ENCODE results near the gene ARHGDIA.

The ARHGDIA gene

GRCh38 chr17:81877569-81877968 lies 6.4 kb upstream of the ARHGDIA start:
- peaks cover 10% of the 10 kb centered on the region for H3K36me3 ChIP-seq (ENCODE audit: control insufficient read depth, low read depth, low read length)

GRCh38 chr17:81871387-81872230 lies 472 bp upstream of the ARHGDIA start:
- peaks cover 3% of the 10 kb centered on the region for H3K4me1 ChIP-seq (ENCODE audit: control insufficient read depth, low read depth, low read length)
- peak overlapping the region; percentile 94 for H3K9ac ChIP-seq (ENCODE audit: low read length)
- peaks cover 3% of the 10 kb centered on the region for H3K36me3 ChIP-seq (ENCODE audit: control insufficient read depth, low read depth, low read length)

More at GRCh38 chr17:81877569-81877968, 6.4 kb upstream of the ARHGDIA start:
- Histone ChIP-seq H3K27ac (ENCODE audit: low read length) (no peak overlapping the region), H3K9me3 (ENCODE audit: control insufficient read depth, low read depth, low read length) (no peaks in the 10 kb centered on the region), H3K4me1 (ENCODE audit: control insufficient read depth, low read depth, low read length) (no peaks in the 10 kb centered on the region), H3K27me3 (ENCODE audit: control insufficient read depth, insufficient read depth, low read length) (no peaks in the 10 kb centered on the region), H3K9ac (ENCODE audit: low read length) (no peak overlapping the region), H3K4me3 (ENCODE audit: low read length) (no peak overlapping the region)

GRCh38 chr17:81870131-81870980 lies 781 bp downstream of the ARHGDIA start:
- Histone ChIP-seq H3K4me1 (ENCODE audit: control insufficient read depth, low read depth, low read length) (peaks cover 3% of the 10 kb centered on the region), H3K27me3 (ENCODE audit: control insufficient read depth, insufficient read depth, low read length) (no peaks in the 10 kb centered on the region), H3K9ac (ENCODE audit: low read length) (peak overlapping the region; percentile 74), H3K9me3 (ENCODE audit: control insufficient read depth, low read depth, low read length) (no peaks in the 10 kb centered on the region), H3K27ac (ENCODE audit: low read length) (no peak overlapping the region), H3K36me3 (ENCODE audit: control insufficient read depth, low read depth, low read length) (peaks cover 3% of the 10 kb centered on the region), H3K4me3 (ENCODE audit: low read length) (peak overlapping the region; percentile 87)

More at GRCh38 chr17:81871387-81872230, 472 bp upstream of the ARHGDIA start:
- peak overlapping the region; percentile 64 for H3K27ac ChIP-seq (ENCODE audit: low read length)
- H3K4me3 ChIP-seq (ENCODE audit: low read length) = peak overlapping the region; percentile 93
- H3K27me3 ChIP-seq (ENCODE audit: control insufficient read depth, insufficient read depth, low read length) = no peaks in the 10 kb centered on the region
- no peaks in the 10 kb centered on the region for H3K9me3 ChIP-seq (ENCODE audit: control insufficient read depth, low read depth, low read length)

- Histone ChIP-seq H3K4me3 (ENCODE audit: low read length) (peak overlapping the region; percentile 87), H3K9me3 (ENCODE audit: control insufficient read depth, low read depth, low read length) (no peaks in the 10 kb centered on the region), H3K36me3 (ENCODE audit: control insufficient read depth, low read depth, low read length) (peaks cover 3% of the 10 kb centered on the region), H3K4me1 (ENCODE audit: control insufficient read depth, low read depth, low read length) (peaks cover 3% of the 10 kb centered on the region), H3K27me3 (ENCODE audit: control insufficient read depth, insufficient read depth, low read length) (no peaks in the 10 kb centered on the region), H3K27ac (ENCODE audit: low read length) (no peak overlapping the region), H3K9ac (ENCODE audit: low read length) (no peak overlapping the region)
Measured at GRCh38 chr17:81869221-81870130, 1.7 kb downstream of the ARHGDIA start.

GRCh38 chr17:81868674-81869220 lies 2.4 kb downstream of the ARHGDIA start:
- Histone ChIP-seq H3K4me1 (ENCODE audit: control insufficient read depth, low read depth, low read length) (peaks cover 3% of the 10 kb centered on the region), H3K9ac (ENCODE audit: low read length) (no peak overlapping the region), H3K36me3 (ENCODE audit: control insufficient read depth, low read depth, low read length) (peaks cover 3% of the 10 kb centered on the region), H3K4me3 (ENCODE audit: low read length) (no peak overlapping the region), H3K27ac (ENCODE audit: low read length) (no peak overlapping the region), H3K9me3 (ENCODE audit: control insufficient read depth, low read depth, low read length) (no peaks in the 10 kb centered on the region), H3K27me3 (ENCODE audit: control insufficient read depth, insufficient read depth, low read length) (no peaks in the 10 kb centered on the region)

GRCh38 chr17:81867991-81868673 lies 3.0 kb downstream of the ARHGDIA start:
- Histone ChIP-seq H3K9ac (ENCODE audit: low read length) (no peak overlapping the region), H3K27ac (ENCODE audit: low read length) (no peak overlapping the region), H3K4me3 (ENCODE audit: low read length) (no peak overlapping the region), H3K27me3 (ENCODE audit: control insufficient read depth, insufficient read depth, low read length) (no peaks in the 10 kb centered on the region), H3K4me1 (ENCODE audit: control insufficient read depth, low read depth, low read length) (peaks cover 3% of the 10 kb centered on the region), H3K9me3 (ENCODE audit: control insufficient read depth, low read depth, low read length) (no peaks in the 10 kb centered on the region), H3K36me3 (ENCODE audit: control insufficient read depth, low read depth, low read length) (peaks cover 8% of the 10 kb centered on the region)

GRCh38 chr17:81867170-81867990 lies 3.8 kb downstream of the ARHGDIA start:
- no peaks in the 10 kb centered on the region for H3K9me3 ChIP-seq (ENCODE audit: control insufficient read depth, low read depth, low read length)
- no peak overlapping the region for H3K27ac ChIP-seq (ENCODE audit: low read length)
- H3K36me3 ChIP-seq (ENCODE audit: control insufficient read depth, low read depth, low read length) = peaks cover 8% of the 10 kb centered on the region
- no peak overlapping the region for H3K4me3 ChIP-seq (ENCODE audit: low read length)
- H3K27me3 ChIP-seq (ENCODE audit: control insufficient read depth, insufficient read depth, low read length) = no peaks in the 10 kb centered on the region
- no peak overlapping the region for H3K9ac ChIP-seq (ENCODE audit: low read length)
- peaks cover 3% of the 10 kb centered on the region for H3K4me1 ChIP-seq (ENCODE audit: control insufficient read depth, low read depth, low read length)

GRCh38 chr17:81866440-81867169 lies 4.5 kb downstream of the ARHGDIA start:
- peaks cover 3% of the 10 kb centered on the region for H3K4me1 ChIP-seq (ENCODE audit: control insufficient read depth, low read depth, low read length)
- no peak overlapping the region for H3K27ac ChIP-seq (ENCODE audit: low read length)
- H3K9me3 ChIP-seq (ENCODE audit: control insufficient read depth, low read depth, low read length) = no peaks in the 10 kb centered on the region
- H3K9ac ChIP-seq (ENCODE audit: low read length) = no peak overlapping the region
- H3K27me3 ChIP-seq (ENCODE audit: control insufficient read depth, insufficient read depth, low read length) = no peaks in the 10 kb centered on the region
- H3K36me3 ChIP-seq (ENCODE audit: control insufficient read depth, low read depth, low read length) = peaks cover 8% of the 10 kb centered on the region
- H3K4me3 ChIP-seq (ENCODE audit: low read length) = no peak overlapping the region

GRCh38 chr17:81865733-81866439 lies 5.3 kb downstream of the ARHGDIA start:
- Histone ChIP-seq H3K36me3 (ENCODE audit: control insufficient read depth, low read depth, low read length) (peaks cover 8% of the 10 kb centered on the region), H3K9ac (ENCODE audit: low read length) (no peak overlapping the region), H3K4me1 (ENCODE audit: control insufficient read depth, low read depth, low read length) (peaks cover 3% of the 10 kb centered on the region), H3K4me3 (ENCODE audit: low read length) (no peak overlapping the region), H3K9me3 (ENCODE audit: control insufficient read depth, low read depth, low read length) (no peaks in the 10 kb centered on the region), H3K27me3 (ENCODE audit: control insufficient read depth, insufficient read depth, low read length) (no peaks in the 10 kb centered on the region), H3K27ac (ENCODE audit: low read length) (no peak overlapping the region)

Measured in iPS-18a (cell line).